HepG2 (cell line): ENCODE results near the gene NPPB. TPM values are rescaled to one million over a fixed set of nuclear protein-coding genes. Genes with fewer than 3 reads are reported as not detected.

ENCODE experiments used
- AHR ChIP-seq: IDR thresholded peaks from 2 replicates; pipeline ENCODE4 v1.6.1; 2018; ENCODE audit warnings: missing genetic modification reagents, missing compliant biosample characterization
- ATRX ChIP-seq: sonication (generic); formaldehyde crosslinking; IDR thresholded peaks from 2 replicates; pipeline ENCODE4 v1.4.0; 2020; ENCODE audit warnings: missing genetic modification reagents, borderline replicate concordance
- GABPB1 ChIP-seq: IDR thresholded peaks from 2 replicates; pipeline ENCODE4 v1.6.1; 2016; ENCODE audit warnings: mild to moderate bottlenecking, missing genetic modification reagents, moderate library complexity, missing compliant biosample characterization
- IKZF5 ChIP-seq: IDR thresholded peaks from 2 replicates; pipeline ENCODE4 v1.6.1; 2018; ENCODE audit warnings: missing genetic modification reagents, mild to moderate bottlenecking, missing compliant biosample characterization
- MXD4 ChIP-seq: IDR thresholded peaks from 2 replicates; pipeline ENCODE4 v1.6.1; 2016; ENCODE audit warnings: mild to moderate bottlenecking, missing biosample characterization, missing genetic modification reagents
- MXI1 ChIP-seq: IDR thresholded peaks from 3 replicates; pipeline ENCODE4 v1.6.1; 2012; ENCODE audit warnings: low read depth, low read length, inconsistent platforms, borderline replicate concordance
- PAF1 ChIP-seq: IDR thresholded peaks from 2 replicates; pipeline ENCODE4 v1.6.1; 2016; ENCODE audit warnings: missing genetic modification reagents, missing compliant biosample characterization
- PAWR ChIP-seq: sonication (generic); formaldehyde crosslinking; IDR thresholded peaks from 2 replicates; pipeline ENCODE4 v1.4.0; 2020; ENCODE audit warnings: missing genetic modification reagents, mild to moderate bottlenecking, borderline replicate concordance
- PTBP1 ChIP-seq: fragments of 200-400 bp; formaldehyde crosslinking; IDR thresholded peaks from 2 replicates; pipeline ENCODE4 v1.6.1; 2018; ENCODE audit warnings: low read length, low read depth; ENCODE audit not compliant: poor library complexity, severe bottlenecking
- TEAD3 ChIP-seq: optimal IDR thresholded peaks from 2 replicates; pipeline ENCODE3; 2016; ENCODE audit warnings: borderline replicate concordance
- ZNF318 ChIP-seq: sonication (generic); formaldehyde crosslinking; IDR thresholded peaks from 2 replicates; pipeline ENCODE4 v1.4.0; 2020; ENCODE audit warnings: mild to moderate bottlenecking, missing genetic modification reagents
- ZNF614 ChIP-seq: IDR thresholded peaks from 2 replicates; pipeline ENCODE4 v1.6.1; 2018; ENCODE audit warnings: missing biosample characterization, missing genetic modification reagents, inconsistent platforms, borderline replicate concordance
- ZNF775 ChIP-seq: sonication (generic); formaldehyde crosslinking; IDR thresholded peaks from 2 replicates; pipeline ENCODE4 v1.4.0; 2020; ENCODE audit warnings: missing genetic modification reagents, mild to moderate bottlenecking, moderate library complexity, borderline replicate concordance
- ZSCAN20 ChIP-seq: sonication (generic); formaldehyde crosslinking; IDR thresholded peaks from 2 replicates; pipeline ENCODE4 v1.4.0; 2020; ENCODE audit warnings: missing genetic modification reagents, mild to moderate bottlenecking, borderline replicate concordance
- polyA plus RNA-seq, 8 experiments: library from polyadenylated mRNA; depleted of rRNA in 3 of 8; stranded (reverse) in 7 of 8; unstranded in 1 of 8; fragments of >200 nt; fragmentation: Illumina TruSeq in 4 of 8; extraction: Trizol in 4 of 8; gene quantifications; 2 replicates each; pipeline versions ENCODE4 v1.2.1 to v1.2.3, GENCODE V29; 2011 to 2016; ENCODE audit warnings: low read depth in 4 of 8, missing spikeins in 1 of 8, mixed read lengths in 1 of 8; ENCODE audit not compliant: insufficient read depth in 1 of 8
- total RNA-seq, 5 experiments: library from RNA; depleted of rRNA; stranded (reverse); fragments of >200 nt; fragmentation: Illumina TruSeq; extraction: Trizol; gene quantifications; 2 replicates each; pipeline ENCODE4 v1.2.3, GENCODE V29; 2016; ENCODE audit warnings: low read depth in 1 of 5
- TF ChIP-seq, protein P1 (sequence below): sonication (generic); formaldehyde crosslinking; IDR thresholded peaks from 2 replicates; pipeline ENCODE4 v1.4.0; 2020; ENCODE audit warnings: mild to moderate bottlenecking, low read depth, missing genetic modification reagents

Gene NPPB
- total and polyA plus RNA-seq, 2 of the 13 experiments (the other 11 are each of a cell fraction or from before 2014, with no cell fraction given): 1.9 TPM; not detected in 1

DNA sequence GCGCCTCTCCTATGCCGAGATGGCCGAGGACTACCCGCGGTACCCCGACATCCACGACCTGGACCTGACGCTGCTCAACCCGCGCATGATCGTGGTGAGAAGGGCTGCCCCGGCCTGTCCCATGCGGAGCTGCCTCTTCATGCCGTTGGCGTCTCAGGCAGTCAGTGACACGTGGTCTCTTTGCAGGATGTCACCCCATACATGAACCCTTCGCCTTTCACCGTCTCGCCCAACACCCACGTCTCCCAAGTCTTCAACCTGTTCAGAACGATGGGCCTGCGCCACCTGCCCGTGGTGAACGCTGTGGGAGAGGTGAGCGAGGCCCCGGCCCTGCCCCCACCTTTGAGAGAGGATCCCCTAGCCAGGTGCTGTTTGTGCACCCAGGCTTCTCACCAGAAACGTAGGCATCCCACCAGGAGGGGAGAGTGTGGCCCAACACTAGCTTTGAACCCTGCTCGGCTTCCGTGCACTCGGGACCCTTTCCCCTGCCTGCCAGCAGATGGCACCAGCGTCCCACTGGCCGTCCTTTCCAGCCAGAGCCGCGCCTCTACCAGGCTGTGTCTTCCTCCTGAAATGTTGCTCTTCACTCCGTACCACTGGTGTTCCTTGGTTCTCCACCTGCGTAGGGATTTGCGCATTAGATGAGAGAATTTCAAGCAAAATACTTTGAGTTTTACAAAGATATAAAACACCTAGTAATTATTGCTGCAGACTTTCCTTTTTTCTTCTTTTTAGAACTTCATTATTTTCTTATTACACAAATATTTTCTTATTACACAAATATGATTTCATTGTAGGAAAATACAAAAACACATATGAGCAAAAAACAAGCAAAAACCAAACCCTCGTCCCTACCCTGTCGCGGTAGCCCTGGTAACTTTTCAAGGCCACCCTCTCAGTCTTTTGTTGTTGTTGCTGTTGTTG, 20.1 kb downstream of the NPPB start (continued):
- no peak for TF ChIP-seq ZNF318 (CRISPR knock-in tag)
- 0 out of 2 replicates have a peak, but pooled peaks have one; percentile 38 for TF ChIP-seq AHR
- 0 out of 2 replicates have a peak, but pooled peaks have one; percentile 27 for TF ChIP-seq MXD4 (CRISPR knock-in tag)
- peak; percentile 59; the same call in 1 of the 3 replicates for TF ChIP-seq MXI1
- TF ChIP-seq IKZF5: peak; percentile 52; the same call in 1 of the 2 replicates
- TF ChIP-seq ATRX (CRISPR knock-in tag): no peak
- TF ChIP-seq, protein P1, sequence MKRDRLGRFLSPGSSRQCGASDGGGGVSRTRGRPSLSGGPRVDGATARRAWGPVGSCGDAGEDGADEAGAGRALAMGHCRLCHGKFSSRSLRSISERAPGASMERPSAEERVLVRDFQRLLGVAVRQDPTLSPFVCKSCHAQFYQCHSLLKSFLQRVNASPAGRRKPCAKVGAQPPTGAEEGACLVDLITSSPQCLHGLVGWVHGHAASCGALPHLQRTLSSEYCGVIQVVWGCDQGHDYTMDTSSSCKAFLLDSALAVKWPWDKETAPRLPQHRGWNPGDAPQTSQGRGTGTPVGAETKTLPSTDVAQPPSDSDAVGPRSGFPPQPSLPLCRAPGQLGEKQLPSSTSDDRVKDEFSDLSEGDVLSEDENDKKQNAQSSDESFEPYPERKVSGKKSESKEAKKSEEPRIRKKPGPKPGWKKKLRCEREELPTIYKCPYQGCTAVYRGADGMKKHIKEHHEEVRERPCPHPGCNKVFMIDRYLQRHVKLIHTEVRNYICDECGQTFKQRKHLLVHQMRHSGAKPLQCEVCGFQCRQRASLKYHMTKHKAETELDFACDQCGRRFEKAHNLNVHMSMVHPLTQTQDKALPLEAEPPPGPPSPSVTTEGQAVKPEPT (CRISPR knock-in tag): 0 out of 2 replicates have a peak, but pooled peaks have one; percentile 29
- TF ChIP-seq GABPB1 (CRISPR knock-in tag): peak; percentile 44
- 0 out of 2 replicates have a peak, but pooled peaks have one; percentile 37 for TF ChIP-seq PAWR
- TF ChIP-seq PAF1 (CRISPR knock-in tag): 0 out of 2 replicates have a peak, but pooled peaks have one; percentile 39
- no peak for TF ChIP-seq PTBP1
- TF ChIP-seq TEAD3 (CRISPR knock-in tag): peak; percentile 43
- peak; percentile 31; the same call in 1 of the 2 replicates for TF ChIP-seq ZNF614 (CRISPR knock-in tag)
- TF ChIP-seq ZSCAN20 (CRISPR knock-in tag): no peak
- TF ChIP-seq ZNF775 (CRISPR knock-in tag): no peak
